Hematopoietic multipotent progenitor cell (in vitro differentiated cells): Measurements from ENCODE around the gene AKNA. TPM values are rescaled to one million over a fixed set of nuclear protein-coding genes. Genes with fewer than 3 reads are reported as not detected.

Experiments
- DNase-seq, 3 donors: peaks; one replicate each; pipeline ENCODE4 v3.0.0-alpha.2; 2011 to 2015; ENCODE audit warnings: low read depth in 2 of 3, low spot score in 2 of 3
- total RNA-seq: library from RNA; depleted of rRNA; stranded (reverse); fragments of >200 nt; gene quantifications from one replicate; pipeline ENCODE4 v1.2.3, GENCODE V29; 2012

Gene AKNA
- total RNA-seq, 1 donor, result 96.9 TPM

DNA sequence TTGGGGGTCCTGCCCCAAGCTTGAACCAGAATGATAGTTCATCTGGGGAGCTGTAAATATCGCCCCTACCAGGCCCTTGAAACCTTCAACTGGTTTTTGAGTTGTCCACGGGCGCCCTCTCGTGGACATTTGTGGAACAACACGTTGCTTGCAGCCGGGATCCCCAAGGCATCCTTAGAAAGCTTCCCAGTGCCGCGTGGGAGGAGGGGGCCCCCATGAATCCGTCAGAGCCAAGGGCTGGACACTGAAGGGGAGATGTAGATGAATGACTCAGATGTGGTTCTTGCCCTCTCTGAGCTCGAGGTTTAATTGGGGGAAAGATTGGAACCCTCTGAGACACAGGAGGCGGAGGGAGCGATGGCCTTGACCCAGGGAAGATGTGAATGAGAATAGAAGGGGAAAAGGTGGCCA, 96.7 kb downstream of the AKNA start:
- DNase-seq, result peak; percentile 50 to 73 (median 54)

DNA sequence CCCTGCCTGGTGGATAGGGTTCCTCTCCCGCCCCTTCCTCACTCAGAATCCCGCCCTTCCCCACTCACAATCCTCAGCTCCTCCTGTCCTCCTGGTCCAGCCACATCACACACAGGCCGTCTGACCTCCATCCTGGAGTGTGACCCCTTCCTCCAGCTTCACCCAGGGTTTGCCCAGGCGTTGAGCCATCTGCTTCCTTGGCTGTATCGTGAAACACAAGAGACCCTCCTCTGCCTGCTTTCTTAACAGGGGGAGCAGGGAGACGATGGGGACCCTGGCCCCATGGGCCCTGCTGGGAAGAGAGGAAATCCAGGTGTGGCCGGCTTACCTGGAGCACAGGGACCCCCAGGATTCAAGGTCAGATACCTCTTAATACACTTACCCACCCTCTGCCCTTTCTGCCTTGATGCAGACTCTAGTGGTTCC, 97.2 kb downstream of the AKNA start:
- DNase-seq, result no peak

DNA sequence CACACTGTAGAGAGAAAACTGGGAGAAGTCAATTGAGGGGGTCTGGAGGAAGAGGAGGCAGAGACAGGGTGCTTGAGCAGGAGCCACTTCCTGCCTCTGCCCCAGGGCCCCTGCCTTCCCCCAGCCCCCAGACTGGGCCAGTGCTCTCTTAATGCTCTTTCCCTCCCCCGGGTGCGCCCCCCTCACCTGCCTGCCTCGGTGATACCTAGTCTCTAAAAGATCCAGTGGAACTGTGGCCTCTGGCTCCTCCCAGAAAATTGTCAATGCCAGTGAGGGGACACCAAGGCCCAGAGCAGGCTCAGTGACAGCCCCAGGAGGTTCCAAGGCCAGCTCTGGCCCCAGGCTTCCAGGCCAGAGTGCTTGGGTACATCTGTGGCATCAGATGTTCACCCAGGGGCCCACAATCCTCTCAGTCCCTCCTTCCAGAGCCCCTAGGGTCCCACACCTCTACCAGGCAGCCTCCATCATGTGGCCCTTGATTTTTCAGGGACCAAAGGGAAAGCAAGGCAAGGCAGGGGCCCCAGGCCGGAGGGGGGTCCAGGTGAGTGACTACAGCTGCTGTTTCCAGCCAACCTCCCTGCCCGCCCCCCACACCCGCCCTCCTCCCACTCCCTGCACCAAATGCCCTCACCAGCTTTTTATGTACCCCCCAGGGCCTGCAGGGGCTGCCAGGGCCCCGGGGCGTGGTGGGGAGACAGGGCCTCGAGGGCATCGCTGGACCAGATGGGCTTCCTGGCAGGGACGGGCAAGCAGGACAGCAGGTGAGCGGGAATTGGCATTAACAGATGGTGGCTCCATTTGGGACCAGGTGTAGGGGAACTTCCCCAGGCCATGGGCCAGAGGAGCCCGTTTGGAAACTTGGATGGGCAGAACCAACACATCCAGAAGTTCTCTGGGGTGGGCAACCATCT, 98.0 kb downstream of the AKNA start:
- DNase-seq, result no peak

DNA sequence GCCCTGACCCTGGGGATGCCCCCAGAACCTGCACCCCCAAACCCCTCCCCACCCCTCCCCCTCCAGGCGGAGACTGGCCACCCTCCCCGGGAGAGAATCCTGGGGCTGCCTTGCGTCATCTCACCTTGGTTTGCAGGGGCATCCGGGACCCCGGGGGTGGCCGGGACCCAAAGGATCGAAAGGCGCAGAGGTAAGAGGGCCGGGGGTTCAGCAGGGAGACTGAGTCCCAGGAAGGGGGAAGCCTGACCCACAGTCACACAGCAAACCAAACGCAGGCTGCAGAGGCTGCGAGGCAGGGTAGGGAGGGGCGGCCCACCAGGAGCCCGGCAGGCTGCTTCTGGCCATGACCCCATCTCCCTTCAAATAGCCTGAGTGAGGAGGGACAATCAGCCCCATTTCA, 98.7 kb downstream of the AKNA start:
- DNase-seq, result no peak

DNA sequence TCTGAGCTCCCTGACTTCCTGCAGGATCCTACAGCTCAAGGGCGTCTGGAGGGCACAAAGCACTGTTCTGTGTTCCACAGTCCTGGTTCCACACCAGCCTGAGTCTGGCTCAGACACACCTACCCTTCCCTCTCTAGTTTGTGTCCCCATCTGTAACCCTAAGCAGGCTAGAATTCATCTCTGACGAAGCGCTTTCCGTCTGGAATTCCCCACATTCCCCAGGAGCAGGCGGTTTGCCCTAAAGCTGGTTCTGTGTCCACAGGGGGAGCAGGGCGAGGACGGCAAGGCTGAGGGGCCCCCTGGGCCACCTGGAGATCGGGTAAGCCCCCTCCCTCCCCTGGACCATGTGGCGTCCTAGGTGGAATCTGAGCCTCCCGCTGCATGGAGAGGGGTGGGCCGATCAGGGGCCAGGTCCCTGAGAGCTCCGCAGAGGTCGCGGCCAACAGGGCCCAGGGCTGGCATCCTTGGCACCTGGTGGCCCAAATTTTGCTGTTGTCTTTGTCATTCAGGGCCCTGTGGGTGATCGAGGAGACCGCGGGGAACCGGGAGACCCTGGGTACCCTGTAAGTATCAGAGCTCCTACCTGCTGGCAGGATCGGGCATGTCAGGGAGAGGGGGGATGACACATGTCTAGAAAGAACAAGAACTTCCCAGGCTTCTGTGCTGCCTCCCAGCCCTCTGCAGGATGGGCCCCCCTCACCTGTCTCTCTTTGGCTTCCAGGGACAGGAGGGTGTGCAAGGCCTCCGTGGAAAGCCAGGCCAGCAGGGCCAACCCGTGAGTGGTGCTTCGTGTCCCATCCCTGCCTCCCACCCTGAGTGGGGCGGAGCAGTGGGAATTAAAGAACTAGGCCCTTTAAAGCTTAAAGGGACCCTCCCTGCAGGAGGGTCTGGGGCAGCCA, 99.3 kb downstream of the AKNA start:
- no peak for DNase-seq

DNA sequence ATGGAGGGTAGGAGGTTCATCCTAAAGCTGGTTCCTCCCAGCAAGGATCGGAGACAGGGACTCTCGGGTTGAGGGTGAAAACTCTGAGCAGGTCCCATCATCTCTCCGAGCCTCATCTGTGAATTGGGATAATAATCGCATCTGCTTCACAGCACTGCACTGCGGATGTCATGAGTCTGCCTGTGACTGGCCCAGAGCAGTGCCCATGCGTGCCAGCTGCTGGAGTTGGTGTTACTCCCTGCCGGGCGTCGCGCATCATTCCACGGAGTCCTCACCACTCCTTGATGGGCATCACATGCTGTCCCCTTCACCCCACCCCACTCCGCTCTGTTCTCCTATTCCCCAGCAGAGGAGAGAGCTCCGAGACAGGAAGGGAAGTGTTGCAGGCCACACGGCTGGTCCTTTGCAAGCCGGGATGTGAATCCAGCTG, 100.0 kb downstream of the AKNA start:
- DNase-seq, result no peak

DNA sequence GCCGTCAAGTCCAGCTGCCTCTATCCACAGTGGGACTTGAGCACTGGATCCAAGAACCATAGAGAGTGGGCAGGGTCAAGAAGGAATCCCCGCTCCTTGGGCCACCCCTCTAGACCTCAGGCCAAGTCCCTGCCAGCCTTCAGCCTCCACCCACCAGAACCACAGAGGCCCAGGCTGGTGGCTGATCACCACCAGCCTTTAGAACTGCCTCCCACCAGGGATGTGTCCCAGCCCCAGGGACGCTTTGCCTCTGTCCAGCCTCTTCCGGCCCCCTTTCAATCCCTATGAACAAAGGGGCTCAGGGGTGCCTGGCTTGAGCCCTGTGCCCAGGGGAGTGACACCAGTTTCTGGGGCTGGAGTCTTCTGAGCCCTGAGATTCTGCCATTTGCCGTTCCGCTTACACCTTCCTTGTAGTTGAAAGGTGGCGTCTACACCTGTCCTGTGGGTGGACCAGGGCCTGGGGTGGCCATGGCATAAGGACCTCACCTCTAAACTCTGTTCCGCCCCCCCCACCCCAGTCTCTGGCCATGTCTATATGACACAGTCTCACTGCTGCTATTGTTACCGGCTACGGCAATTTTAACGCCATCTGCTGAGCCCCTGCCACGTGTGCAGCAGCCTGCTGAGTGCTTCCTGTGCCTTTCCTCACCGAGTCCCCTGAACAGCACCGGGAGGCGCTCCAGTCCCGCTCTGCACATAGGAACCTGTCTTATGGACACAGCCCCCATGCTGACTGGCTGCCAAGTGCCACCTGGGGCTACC, 100.6 kb downstream of the AKNA start:
- DNase-seq, result no peak

DNA sequence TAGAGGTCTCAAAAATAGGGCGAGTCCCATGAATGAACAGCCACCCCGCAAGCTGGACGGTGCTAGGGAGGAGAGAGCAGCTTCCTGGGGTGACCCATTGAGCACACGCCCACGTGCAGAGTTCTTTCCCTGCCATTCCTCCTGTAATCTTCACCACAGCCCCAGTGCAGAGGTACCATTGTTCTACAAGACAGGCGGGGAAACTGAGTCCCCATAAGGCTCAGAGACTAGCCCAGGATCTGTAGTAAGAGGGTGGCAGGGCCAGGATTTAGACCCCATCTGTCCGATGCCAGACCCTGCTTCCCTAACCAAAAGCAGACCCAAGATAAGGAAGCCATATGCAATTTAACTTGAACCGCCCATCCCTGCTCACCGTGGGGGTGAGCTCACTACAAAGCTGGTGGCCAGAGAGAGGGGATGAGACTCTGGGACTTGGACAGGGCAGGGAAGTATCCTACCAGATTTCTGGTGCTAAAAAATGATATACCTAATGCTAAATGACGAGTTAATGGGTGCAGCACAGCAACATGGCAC, 101.6 kb downstream of the AKNA start:
- no peak for DNase-seq

DNA sequence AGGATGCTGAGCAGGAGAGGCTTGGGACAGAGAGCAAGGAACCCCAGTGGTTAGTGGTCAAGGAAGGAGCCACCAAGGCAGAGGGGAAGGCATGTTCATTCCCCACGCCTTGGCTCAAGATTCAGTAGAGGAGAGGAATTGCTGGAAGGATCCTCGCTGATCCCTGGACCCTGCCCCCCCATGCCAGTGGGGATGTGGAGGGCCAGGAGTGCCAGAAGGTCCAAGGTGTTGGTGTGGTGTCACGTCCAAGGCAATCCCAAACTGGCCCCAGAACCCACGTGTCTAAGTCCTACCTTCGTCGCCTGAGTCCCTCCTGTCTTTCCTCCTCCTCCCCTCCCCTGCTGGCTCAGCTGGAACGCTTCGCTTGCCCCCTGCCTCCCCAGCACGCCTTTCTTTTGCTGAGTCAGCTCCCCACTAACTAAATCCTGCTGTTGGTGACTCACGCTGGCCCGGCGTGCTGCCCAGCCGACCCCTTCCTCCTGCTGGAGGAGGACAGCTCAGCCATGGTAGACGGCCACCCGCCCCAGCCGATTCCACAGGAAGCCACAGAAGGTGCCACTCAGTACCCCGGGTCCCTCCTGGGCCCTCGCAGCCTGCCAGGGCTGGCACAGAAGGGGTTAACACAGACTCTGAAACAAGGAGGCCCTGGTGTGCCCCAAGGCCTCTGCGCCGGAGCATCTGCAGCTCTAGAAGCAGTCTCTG, 102.5 kb downstream of the AKNA start:
- peak in 2 of 3 donors; percentile 42 to 53 for DNase-seq

DNA sequence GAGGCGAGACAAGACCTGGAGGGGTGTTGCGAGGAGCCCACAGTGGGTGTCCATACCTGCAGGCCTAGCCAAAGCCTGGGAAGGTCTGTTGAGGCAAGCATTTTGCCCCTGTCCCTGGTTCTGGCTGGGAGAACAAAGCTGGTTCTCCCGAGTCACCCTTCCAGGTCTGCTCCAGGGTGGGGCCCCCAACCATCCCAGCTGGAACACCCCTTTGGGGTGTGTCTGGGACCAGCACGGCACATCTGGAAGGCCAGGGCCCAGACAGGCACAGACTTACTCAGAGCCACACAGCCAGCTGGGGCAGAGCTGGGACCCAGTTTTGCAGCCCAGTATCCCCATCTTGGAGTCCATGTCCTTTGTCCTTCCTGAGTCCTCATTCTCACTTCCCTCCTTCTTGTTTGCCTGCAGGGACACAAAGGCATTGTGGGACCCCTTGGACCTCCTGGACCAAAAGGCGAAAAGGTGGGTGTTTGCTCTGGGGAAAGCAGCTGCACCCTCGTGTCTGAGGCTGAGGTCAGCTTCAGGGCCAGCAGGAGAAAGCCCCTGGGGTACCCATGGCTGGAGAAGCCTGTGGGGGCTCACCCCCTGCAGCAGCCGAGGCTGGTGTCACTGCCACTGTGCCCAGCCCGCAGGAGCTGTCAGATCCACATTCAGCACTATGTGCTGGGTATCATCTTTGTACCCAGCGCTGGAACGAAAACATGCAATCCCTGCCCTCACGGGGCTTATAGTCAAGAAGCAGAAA, 103.3 kb downstream of the AKNA start:
- no peak for DNase-seq

Other genes starting within 250 kb of the AKNA start
- 0.27 TPM for gene COL27A1, start 232.4 kb downstream of the AKNA start, total RNA-seq
- 0.27 TPM for gene ORM1, start 64.9 kb downstream of the AKNA start, total RNA-seq
- gene ORM2, start 58.1 kb downstream of the AKNA start, total RNA-seq, result not detected
- gene WHRN, start 117.5 kb upstream of the AKNA start, total RNA-seq, result 5.4 TPM
- gene ATP6V1G1, start 199.8 kb upstream of the AKNA start, total RNA-seq, result 59.5 TPM
- 18.3 TPM for gene TMEM268, start 223.3 kb upstream of the AKNA start, total RNA-seq